Mucosa of descending colon (tissue), 3 donors: Measurements from ENCODE around the gene PGAP2. TPM values are rescaled to one million over a fixed set of nuclear protein-coding genes. Genes with fewer than 3 reads are reported as not detected.

ENCODE experiments used
- ATAC-seq: fragments of 200-7000 bp; cut with Tn5 transposase; one replicate; pipeline ENCODE4 v1.9.1; 2020; ENCODE audit warnings: mild to moderate bottlenecking, moderate library complexity
- DNase-seq, 3 donors: peaks; one replicate each; pipeline ENCODE4 v3.0.0-alpha.2; 2020
- H3K36me3 ChIP-seq: fragments of 200-600 bp; one replicate; pipeline ENCODE4 v1.8.0; 2021; ENCODE audit warnings: low read depth, mild to moderate bottlenecking
- H3K4me1 ChIP-seq: fragments of 200-600 bp; one replicate; pipeline ENCODE4 v1.8.0; 2021; ENCODE audit warnings: low read depth, mild to moderate bottlenecking
- H3K4me3 ChIP-seq: fragments of 200-600 bp; one replicate; pipeline ENCODE4 v1.8.0; 2021; ENCODE audit warnings: mild to moderate bottlenecking
- H3K9me3 ChIP-seq: fragments of 200-600 bp; one replicate; pipeline ENCODE4 v1.8.0; 2021; ENCODE audit warnings: mild to moderate bottlenecking
- intact Hi-C, 2 donors: fragments of 100-400 bp; cut with DNase I in 1 of 2; cut with micrococcal nuclease in 1 of 2; formaldehyde crosslinking; loops; one replicate each; pipeline versions ENCODE4 v1.11.0 to v1.11.1; 2022; cut with DNase I, micrococcal nuclease
- total RNA-seq, 3 donors: library from RNA; stranded (reverse); fragmentation: NEBNext Ultra II Directional in 2 of 3; extraction: Animal tissue kit (Norgen Biotek cat#: 25700) in 2 of 3; gene quantifications; one replicate each; pipeline versions ENCODE4 v1.2.1 to v1.2.4, GENCODE V29; 2021 to 2023
- TF ChIP-seq, protein P1 (sequence below): fragments of 200-600 bp; IDR thresholded peaks from one replicate; pipeline ENCODE4 v1.8.0; 2022; ENCODE audit warnings: antibody characterized with exemption, mild to moderate bottlenecking
- donor health status: DM: no; HTN: no; CAD: no; lungs with moderate emphysema.
- donor health status: DM: no; HTN: no; CAD: no.
- donor health status: DM: no; HTN: yes; CAD: no.

The PGAP2 gene
- total RNA-seq, 3 donors from 2014 or later, result 15.7 to 32.8 (median 25.9) TPM

DNA sequence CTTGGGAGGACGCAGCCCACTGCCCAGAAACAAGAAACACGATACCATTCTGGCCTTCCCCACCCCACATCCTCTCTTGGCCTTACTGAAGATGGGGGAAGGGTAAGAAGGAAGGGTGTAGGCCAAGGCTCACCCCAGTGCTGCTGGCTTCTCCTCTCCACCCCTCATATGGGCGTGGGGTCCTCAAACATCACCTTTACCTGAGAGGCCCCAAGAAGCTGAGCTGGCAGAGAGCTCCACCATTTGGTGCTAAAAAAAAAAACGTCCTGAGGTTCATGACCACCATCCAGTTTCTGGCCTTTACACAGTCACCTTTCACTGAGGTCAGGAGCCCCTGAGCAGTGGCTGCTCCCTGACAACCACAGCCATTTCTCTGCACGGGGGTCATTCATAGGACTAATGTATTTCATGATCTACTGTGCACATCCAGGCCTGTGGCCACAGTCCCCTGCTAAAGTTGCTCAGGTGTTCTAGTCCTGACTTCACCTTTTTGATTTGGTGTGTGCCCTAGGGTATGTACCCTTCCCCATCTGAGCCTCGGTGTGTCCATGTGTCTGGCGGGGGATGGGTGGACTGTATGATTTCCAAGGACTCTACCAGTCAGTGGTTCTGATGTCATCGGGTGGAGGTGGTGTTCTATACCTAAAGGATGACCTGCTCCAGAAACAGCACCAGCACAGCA, 17.3 kb downstream of the PGAP2 start:
- intact Hi-C loops, result no loop called here
- Histone ChIP-seq H3K4me3 (no peak overlapping the region), H3K36me3 (no peaks in the 10 kb centered on the region), H3K4me1 (no peaks in the 10 kb centered on the region), H3K9me3 (no peaks in the 10 kb centered on the region)
- ATAC-seq, result no peak
- no peak for DNase-seq
- TF ChIP-seq, protein P1, sequence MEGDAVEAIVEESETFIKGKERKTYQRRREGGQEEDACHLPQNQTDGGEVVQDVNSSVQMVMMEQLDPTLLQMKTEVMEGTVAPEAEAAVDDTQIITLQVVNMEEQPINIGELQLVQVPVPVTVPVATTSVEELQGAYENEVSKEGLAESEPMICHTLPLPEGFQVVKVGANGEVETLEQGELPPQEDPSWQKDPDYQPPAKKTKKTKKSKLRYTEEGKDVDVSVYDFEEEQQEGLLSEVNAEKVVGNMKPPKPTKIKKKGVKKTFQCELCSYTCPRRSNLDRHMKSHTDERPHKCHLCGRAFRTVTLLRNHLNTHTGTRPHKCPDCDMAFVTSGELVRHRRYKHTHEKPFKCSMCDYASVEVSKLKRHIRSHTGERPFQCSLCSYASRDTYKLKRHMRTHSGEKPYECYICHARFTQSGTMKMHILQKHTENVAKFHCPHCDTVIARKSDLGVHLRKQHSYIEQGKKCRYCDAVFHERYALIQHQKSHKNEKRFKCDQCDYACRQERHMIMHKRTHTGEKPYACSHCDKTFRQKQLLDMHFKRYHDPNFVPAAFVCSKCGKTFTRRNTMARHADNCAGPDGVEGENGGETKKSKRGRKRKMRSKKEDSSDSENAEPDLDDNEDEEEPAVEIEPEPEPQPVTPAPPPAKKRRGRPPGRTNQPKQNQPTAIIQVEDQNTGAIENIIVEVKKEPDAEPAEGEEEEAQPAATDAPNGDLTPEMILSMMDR, result no peak

GRCh38 chr11:3826721-3827120, 18.4 kb downstream of the PGAP2 start:
- Histone ChIP-seq H3K4me3 (no peak overlapping the region), H3K36me3 (no peaks in the 10 kb centered on the region), H3K9me3 (no peaks in the 10 kb centered on the region), H3K4me1 (no peaks in the 10 kb centered on the region)
- TF ChIP-seq, protein P1, result no peak
- intact Hi-C loops, result no loop called here
- DNase-seq, result no peak
- no peak for ATAC-seq

DNA sequence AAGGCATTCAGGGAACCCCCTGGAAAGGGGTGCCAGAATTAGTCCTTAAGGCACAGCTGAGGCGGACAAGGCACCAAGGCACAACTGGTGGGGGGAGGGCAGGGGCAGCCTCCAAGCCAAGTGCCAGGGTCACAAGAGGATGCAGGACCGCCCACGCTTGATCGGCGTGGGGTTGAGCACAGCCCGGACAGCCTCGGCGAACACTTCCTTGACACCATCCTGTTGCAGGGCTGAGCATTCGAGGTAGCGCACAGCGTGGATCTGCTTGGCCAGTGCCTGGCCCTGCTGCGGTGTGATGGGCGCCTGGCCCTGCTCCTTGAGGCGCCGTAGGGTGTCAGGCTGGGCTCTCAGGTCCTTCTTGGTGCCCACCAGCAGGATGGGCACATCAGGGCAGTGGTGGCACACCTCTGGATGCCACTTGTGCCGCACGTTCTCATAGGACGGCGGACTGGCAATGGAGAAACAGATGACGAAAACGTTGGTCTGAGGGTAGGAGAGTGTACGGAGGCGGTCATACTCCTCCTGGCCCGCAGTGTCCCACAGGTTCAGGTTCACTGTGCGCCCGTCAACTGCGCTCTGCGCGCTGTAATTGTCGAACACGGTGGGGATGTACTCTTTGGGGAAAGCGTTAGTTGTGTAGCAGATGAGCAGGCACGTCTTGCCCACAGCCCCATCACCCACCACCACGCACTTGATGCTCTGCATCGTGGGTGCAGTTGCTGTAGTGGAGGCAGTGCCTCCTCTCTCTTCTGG, 19.2 kb downstream of the PGAP2 start:
- H3K4me3 ChIP-seq, result no peak overlapping the region
- peaks cover 5% of the 10 kb centered on the region for H3K4me1 ChIP-seq
- no peaks in the 10 kb centered on the region for H3K9me3 ChIP-seq
- TF ChIP-seq, protein P1, result no peak
- DNase-seq (no peak), ATAC-seq (no peak)
- H3K36me3 ChIP-seq, result no peaks in the 10 kb centered on the region
- intact Hi-C loops, result no loop called here

GRCh38 chr11:3830088-3830487, 21.7 kb downstream of the PGAP2 start:
- no peak overlapping the region for H3K4me3 ChIP-seq
- intact Hi-C loops, result no loop called here
- H3K9me3 ChIP-seq, result no peaks in the 10 kb centered on the region
- no peak for DNase-seq
- peaks cover 18% of the 10 kb centered on the region for H3K4me1 ChIP-seq
- ATAC-seq, result no peak
- TF ChIP-seq, protein P1, result no peak
- H3K36me3 ChIP-seq, result no peaks in the 10 kb centered on the region

GRCh38 chr11:3830730-3831129, 22.4 kb downstream of the PGAP2 start:
- Histone ChIP-seq H3K36me3 (no peaks in the 10 kb centered on the region), H3K4me3 (no peak overlapping the region), H3K4me1 (peaks cover 24% of the 10 kb centered on the region), H3K9me3 (no peaks in the 10 kb centered on the region)
- no peak for ATAC-seq
- TF ChIP-seq, protein P1, result no peak
- intact Hi-C loops, result no loop called here
- no peak for DNase-seq
